Measurements from ENCODE around the gene CCDC102A.

CCDC102A gene

DNA sequence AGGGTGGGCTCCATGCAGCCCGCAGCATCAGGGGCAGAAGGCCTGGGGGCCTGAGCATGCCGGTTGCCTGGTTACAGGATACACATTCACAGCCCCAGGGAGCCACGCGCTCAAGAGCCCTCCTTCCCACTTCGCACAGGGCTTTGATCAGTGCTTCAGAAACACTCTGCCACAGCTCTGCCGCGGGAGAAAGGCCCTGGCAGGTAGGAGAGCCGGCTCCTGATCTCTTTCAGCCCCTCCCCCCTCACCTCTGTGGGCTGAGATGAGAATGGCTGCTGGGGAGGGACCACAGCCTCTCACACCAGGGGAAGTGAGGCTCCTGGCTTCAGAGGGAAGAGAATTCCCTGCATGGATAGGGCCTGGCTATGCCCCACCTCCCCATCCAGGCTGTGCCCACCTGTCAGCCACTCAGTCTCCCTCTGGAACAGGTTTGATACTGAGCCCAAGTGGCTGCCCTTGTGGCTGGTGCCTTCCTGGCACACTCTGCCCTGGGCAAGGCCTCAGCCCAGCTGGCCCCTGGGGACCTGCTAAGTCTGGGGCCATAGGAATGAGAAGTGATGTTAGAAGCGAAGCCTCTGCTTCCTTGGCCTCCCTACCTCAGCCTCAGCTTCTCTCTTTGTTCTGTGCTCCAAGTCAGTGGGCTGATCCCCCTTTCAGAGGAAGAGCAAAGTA is 58.7 kb downstream of the CCDC102A start:
- DNase-seq (ENCODE audit: low read depth), result no peak

DNA sequence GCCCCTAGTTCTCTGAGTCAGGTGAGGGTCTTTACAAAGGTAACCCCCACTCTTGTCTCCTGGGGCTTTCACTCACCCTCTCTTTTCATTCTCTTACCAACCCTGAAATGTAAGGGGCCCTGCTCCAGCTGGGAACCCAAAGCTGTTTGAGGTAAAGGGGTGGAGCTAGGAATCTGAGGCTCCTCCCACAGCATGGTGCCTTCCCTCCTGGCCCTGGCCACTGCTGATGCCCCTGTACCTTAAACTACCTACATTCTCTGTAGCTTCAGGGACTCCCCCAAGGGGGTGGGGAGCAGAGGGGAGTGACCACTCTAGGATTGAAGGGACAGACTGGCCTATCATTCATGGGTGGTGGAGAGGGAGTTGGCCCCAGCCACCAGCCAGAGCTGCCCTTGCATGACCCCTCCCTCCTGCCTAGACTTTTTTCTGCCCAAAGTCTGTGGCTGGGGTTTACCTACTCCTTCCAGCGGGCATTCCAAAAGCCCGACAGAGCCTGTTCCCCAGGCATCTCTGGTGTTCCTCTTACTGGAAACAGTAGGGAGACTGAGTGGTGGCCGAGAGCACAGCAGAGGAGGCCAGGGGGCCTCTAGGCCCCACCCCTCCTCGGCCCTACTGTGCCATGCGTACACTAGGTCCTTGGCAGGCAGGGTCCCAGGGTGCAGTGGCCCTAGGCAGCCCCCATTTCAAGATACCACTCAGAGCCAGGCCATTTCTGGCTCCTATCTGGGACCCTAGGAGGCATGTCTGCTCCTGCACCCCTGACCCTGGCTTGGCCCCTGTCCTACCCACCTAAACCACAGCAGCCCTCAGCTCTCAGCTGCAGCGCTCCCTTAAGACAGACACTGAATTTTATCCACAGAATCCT is 59.6 kb downstream of the CCDC102A start:
- DNase-seq (ENCODE audit: low read depth), result no peak

- peak; percentile 48 for DNase-seq (ENCODE audit: low read depth)
Observed at GRCh38 chr16:57475711-57476339, 60.5 kb downstream of the CCDC102A start.

DNA sequence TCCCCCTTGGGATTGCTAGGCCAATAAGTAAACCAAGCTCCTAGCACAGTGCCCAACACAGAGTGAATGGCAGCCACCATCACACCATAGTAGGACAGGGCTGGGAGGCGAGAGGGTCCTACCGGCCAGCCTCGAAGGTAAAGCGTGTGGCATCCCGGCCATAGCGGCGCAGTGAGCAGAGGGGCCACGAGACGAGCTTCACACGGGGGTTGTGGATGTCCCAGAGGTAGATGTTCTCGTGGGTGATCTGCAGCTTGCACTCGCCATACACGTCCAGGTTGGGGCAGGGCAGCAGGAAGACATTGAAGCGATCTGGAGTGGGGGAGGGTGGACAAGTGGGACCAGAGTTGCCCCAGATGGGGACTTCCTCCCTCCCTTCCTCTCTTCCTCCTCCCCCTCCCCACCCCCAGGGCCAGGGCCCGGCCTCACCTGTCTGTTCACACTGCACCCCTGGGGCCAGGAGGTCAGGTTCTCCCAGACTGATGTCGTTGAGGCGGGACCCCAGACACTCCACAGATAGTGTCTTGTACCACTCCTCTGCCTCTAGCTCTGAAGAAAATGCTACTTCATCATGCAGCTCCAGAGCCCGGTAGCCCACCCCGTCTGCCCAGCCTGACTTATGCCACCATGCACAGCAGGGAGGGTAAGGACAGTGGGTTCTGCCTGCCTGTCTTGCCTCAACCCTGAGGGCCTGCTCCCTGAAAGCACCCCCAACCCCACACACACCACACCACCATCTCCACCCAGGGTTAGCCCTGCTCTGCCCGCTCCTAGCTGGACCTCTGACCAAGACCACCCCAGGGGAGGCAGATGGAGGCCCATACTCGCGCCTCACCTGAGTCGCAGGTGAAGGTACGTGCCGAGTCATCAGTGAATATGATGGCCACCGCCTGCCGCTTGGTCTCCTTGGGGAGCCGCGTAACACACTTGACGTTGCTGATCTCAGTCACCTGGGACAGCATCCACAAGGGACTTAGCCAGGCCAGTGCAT is 61.4 kb downstream of the CCDC102A start:
- no peak for DNase-seq (ENCODE audit: low read depth)

GRCh38 chr16:57473906-57474305 is 62.5 kb downstream of the CCDC102A start:
- no peak for DNase-seq (ENCODE audit: low read depth)

GRCh38 chr16:57473176-57473840 is 63.1 kb downstream of the CCDC102A start:
- DNase-seq (ENCODE audit: low read depth), result no peak

GRCh38 chr16:57472665-57473060 is 63.7 kb downstream of the CCDC102A start:
- DNase-seq (ENCODE audit: low read depth), result no peak

DNA sequence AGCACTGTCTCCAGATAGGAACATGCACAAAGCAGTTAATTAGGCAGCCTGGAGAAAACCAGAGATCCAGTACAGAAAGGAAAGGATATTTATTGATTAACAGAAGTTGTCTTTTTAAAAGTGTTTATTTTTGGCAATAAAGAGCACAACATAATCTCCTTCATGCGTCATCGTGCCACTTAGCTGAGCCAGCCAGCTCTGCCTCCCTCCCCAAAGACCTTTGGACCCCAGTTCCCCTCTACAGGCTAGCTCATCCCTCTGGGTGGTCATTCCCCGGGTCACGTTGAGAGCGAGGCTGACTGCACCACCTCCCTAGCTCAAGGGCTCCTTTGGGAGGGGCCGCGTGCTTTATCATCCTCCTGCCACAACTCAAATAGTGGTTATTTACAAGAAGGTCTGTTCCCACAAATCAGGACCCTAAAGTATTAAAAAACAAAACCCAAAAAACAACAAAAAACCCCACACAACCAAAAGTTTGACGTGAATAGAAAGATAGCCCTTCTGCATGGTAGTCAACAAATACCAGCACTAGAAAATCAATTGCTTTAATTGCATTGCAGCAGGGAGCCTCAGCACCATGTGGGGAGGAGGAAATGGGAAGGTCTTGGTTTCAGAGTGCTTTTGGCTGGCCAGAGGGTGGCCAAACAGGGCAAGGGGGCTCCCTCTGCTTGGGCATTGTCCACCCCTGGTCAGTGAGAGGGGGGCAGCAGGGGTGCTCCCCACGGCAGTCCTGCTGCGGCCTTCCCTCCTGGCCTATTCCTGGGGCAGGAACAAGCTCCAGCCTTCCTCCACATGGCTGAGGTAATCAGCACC is 64.3 kb downstream of the CCDC102A start:
- DNase-seq (ENCODE audit: low read depth), result peak; percentile 41

GRCh38 chr16:57471209-57471608 is 65.2 kb downstream of the CCDC102A start:
- DNase-seq (ENCODE audit: low read depth), result no peak

- DNase-seq (ENCODE audit: low read depth), result peak; percentile 83
Observed at GRCh38 chr16:57470711-57471110, 65.7 kb downstream of the CCDC102A start.

DNA sequence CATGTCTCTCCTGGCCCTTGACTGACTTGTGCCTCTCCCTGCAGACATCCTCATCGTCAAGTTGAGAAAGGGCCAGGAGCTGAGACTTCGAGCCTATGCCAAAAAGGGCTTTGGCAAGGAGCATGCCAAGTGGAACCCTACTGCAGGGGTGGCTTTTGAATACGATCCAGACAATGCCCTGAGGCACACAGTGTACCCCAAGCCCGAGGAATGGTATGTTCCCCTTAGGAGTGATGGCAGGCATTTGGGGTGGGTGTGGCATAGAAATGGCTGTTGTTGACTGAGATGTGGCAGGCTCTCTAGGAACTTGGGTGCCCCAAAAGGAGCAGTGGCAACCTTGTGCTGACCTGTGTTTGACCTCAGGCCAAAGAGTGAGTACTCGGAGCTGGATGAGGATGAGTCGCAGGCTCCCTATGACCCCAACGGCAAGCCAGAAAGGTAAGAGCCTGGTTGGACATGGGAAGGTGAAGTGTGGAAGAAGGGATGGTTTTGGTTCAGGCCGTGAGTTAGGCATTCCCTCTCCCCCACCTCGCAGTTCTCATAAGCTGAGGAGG is 66.4 kb downstream of the CCDC102A start:
- DNase-seq (ENCODE audit: low read depth), result no peak

- DNase-seq (ENCODE audit: low read depth), result no peak
Observed at GRCh38 chr16:57469046-57469445, 67.3 kb downstream of the CCDC102A start.

GRCh38 chr16:57468346-57468745 is 68.0 kb downstream of the CCDC102A start:
- DNase-seq (ENCODE audit: low read depth), result no peak

DNA sequence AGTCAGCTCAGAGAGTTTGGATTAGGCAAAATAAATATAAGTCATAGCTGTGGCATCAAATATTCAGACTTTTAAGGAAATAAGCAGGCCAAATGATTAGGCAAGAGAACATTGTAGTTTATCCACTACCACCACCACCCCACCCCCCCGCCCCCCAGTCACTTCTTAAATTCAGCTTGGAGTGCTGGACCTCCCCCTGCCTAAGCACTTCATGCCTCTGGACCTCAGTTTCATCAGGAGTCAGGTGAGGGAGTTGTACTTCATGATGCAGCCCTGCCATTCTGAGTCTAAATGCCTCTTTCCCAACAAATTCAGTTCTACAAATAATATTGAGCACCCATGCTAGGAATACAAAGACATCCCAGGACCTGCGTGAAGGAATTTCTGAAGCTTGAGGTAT is 71.8 kb downstream of the CCDC102A start:
- no peak for DNase-seq (ENCODE audit: low read depth)

GRCh38 chr16:57462978-57463362 is 73.4 kb downstream of the CCDC102A start:
- no peak for DNase-seq (ENCODE audit: low read depth)

- peak; percentile 76 for DNase-seq (ENCODE audit: low read depth)
Observed at GRCh38 chr16:57462209-57462977, 74.0 kb downstream of the CCDC102A start, which contains the start of gene POLR2C. Gene POLR2C (plus strand): TSS chr16:57462679. CDS start chr16:57462725, 46 bp downstream.
